HG02571 (cell line): Measurements from ENCODE around the gene SORBS1.

ENCODE experiments used
- ATAC-seq: cut with Tn5 transposase; IDR thresholded peaks from one replicate; pipeline ENCODE4 v1.9.1; 2021; ENCODE audit warnings: mild to moderate bottlenecking, moderate library complexity; ENCODE audit not compliant: unreplicated experiment

The SORBS1 gene

DNA sequence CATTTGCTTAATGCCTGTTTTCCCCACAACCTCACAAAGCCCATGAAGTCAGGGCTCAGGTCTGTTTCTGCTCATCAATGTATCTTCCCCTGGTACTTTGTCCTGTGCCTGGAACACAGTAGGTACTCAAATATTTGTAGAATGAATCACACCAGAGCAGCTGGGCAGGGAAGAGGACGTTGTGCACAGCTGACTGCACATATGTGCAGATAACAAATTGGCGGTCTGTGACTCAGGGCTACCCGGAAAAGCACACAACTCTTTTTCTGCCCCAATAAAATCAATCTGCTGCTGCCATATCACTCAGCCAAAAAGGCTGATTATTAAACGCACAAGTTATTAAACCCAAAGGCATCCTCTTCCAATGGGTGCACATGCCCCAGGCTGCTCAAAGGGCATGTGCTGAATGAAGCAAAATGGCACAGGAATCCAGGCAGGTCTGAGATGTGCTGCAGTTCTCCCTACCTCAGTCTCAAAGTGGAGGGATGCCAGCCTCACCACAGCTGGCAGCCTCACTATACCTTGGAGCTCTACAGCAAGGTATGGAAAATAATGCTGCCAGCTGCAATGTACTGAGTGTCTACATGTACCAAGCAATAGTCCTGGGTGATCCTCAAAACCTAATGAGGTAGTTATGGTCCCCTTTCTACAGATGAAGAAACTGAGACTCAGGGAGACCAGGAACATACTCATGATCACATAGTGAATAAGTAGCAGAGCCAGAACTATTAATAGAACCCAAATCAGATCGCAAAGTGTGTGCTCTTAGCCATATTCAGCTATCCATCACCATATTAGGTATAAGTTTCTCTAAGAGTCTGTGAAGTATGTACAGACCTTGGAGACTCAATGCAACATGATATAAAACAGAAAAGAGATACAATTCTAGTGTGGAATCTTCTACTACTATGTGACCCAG lies 43.4 kb downstream of the SORBS1 start:
- no peak for ATAC-seq

DNA sequence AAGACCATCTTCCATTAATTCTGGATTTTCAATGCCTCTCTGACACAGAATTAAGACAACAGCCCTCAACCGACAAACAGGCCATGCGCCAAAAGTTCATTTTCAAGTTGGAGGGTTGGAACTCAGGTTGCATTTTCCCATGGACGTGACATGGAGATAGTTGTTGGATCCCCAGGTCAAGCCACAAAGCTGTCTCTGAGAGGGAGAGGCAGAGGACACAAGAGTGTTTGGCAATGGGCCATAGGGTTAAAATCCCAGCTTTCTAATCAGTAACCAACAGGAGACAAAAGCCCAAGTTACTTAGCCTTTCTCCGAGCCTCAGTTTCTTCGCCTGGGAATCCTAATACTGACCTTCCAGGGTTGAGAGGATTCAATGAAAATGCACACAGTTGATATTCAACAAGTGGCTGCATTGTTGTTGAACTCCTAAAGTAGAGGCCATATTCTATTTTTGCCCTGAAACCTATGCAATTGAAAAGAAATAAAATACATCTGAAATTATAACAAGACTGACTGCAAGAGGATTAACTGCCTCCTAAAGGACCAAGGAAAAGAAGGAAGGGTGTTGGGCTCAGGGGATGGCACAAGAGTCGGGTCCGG lies 44.3 kb downstream of the SORBS1 start:
- no peak for ATAC-seq

DNA sequence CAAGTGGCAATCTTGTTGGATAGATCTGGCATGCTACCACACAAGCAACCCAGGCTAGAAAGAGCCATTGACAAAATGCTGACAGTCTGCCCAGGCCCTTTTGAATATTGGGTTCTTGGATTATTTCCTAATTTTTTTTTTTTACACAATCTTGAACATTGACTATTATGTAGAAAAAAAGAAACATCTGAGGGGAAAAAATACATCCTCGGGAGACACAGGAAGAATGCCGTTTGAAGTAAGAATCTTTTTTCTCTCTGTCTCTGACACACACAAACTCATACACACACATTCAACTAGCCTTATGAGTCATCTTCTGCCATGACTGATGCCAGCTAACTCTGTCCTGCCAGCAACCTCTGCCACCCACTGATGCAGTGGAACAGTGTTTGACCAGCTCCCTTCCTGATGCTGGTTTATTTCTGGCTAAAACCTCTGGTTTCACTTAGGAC lies 47.2 kb downstream of the SORBS1 start:
- ATAC-seq: no peak

DNA sequence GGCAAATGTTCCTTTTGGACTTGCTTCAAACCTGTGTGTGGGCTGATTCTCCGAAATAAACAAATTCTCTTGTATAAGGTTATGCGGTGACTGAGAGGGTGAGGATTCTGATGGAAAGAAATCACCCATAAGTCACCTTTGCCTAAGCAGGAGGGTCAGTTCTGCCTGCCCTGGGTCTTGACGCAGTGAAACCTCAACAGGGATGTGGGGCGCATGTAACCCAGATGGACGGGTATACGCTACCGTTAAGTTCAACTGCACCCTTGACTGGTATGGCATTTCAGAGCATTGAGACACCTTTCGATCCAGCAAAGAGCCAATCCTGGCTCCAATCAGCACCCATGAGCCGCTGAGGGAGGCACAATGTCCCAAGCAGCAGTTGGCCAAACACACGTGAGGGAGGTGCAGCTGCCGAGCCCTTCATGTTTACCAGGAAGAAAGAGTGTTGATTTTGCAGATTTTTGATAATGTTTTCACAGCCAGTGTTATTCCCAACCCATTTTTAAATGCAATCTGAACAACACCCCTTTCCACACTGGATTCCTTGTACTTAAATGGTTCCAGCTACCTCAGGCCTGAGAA lies 48.1 kb downstream of the SORBS1 start:
- no peak for ATAC-seq

DNA sequence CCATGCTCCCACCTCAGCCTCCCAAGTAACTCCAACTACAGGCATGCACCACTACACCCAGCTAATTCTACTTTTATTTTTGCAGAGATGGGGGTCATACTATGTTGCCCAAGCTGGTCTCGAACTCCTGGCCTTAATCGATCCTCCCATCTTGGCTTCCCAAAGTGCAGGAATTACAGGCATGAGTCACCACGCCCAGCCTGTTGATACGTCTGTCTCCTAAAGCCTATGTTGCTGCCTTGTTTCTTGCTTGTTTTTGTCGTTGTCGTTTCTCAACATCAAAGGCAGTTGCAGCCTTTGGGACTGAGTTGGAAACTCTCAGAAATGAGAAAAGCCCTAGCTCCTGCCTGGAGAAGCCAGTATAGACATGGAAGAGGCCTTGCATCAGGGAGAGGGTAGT lies 49.9 kb downstream of the SORBS1 start:
- no peak for ATAC-seq

DNA sequence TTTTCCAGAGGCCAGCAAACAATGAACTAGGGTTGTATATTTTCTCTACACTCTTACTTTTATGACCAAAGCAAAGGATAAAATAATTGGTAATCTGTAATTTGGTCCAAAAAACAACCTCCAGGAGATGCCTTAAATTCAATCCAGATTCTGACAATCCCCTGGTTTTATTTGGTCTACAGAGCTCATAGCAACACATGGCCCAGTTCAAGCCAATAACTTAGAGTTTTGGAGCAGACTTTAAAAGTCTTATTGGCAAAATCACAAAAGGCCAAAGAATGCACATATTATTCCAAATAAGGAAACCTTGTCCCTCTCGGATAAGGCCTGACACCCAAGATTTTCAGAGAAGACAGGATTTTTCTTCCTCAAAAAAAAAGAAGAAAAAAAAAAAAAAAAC lies 51.9 kb downstream of the SORBS1 start:
- no peak for ATAC-seq

DNA sequence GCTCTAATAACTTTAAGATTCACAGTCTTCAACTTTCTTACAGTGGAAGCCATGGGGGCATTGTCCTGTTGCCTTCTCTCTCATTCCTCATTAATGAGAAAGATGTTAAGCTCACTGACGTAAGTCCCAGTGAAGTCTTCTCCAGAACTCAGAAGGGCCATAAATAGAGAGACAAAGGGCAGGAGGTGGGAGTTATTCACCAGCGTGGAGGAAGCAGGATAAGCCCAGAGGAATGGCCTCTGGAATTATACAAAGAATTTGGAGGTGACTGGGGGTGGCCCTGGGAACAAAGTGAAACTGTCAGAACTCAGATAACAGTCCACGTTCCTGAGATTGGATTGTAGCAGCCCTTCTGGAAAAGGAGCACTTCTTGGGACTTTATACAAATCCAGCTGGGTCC lies 52.4 kb downstream of the SORBS1 start:
- ATAC-seq: no peak

DNA sequence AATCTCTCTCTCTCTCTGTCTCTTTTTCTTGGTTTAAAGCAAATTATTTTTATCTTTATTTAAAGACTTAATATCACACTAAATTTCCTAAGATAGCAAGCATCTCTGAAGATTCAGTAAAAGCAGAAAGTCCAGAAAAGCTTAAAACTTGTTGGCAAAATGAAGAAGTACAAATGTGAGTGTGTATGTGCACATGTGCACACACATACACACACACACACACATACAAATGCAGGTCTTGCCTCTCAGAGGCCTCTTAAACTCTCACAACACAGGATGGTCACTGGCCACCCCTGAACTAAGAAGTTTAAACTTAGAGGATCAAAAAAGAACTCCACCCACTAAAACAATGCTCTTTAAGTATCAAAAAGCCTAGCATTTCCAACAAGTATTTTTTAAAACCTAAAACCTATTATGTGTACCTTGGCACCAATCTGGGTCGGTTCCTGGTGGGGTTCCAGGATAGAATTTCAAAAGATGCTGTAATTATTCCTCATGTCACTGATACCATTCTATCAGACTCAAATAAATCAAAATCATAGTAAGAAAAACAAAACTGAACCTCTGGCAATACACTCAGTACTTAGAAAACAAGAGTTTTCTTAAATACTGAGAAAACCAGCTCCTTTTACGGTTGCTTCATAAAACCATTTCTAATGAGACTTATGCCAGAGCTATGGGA lies 55.0 kb downstream of the SORBS1 start:
- ATAC-seq: no peak

DNA sequence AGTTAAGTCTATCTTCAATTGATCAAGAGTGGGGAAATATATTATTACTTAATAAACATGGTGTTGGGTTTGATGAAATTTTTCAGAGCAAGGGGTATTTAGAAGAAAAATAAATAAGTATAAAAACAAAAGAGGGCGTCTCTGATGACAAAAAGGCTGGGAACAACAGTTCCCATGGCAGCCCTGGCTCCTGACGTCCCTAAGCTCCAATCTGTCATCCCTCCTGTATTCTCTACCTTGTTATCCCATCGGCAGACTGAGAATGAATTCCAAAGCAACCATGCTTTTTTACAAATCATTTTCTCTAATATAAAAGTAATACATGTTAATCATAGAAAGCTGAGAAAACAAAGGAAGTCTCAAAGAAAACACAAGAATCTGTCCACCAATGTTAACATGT lies 55.5 kb downstream of the SORBS1 start:
- ATAC-seq: no peak

DNA sequence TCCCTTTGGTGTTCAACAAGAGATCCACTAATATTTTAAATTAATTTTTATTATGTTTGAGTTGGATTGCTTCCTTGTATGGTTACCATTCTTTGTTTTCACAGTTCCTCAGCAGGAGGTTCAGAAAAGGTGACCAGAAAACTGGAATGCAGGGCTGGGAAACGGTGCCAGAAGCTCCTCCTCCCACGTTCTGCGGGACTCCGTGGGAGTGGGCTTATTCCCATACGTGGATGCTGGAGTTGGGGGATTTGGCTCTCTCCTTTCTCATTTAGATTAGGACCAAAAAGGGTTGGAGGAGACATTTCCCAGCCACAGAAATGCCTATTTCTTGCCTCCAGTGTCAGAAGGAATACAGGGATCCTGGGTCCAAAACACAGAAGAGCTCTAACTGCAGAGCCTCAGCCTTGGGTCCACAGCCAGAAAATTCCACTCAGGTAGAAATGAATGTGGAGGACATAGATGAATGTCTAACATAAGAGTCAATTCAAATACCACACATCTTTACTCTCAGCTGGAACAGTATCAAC lies 56.0 kb downstream of the SORBS1 start:
- ATAC-seq: no peak

DNA sequence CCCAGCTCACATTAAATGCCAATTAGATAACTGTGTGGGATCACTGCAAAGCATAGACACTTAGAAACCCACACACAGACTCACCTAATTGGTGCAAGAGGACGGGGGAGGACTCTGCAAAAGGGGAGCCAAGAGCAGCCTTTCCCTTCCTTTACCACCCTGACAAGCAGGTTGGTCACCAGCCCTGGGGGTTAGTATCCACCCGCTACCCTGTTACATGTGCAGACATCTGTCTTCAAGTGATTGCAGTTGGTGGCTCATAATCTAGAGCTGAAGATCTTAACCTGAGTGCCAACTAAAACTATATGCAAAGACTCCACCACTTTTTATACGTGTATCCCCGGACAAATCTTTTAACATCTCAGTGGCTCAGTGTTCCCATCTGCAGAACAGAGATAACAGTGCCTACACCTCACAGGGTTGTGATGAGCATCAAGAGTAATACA lies 56.9 kb downstream of the SORBS1 start:
- ATAC-seq: no peak

DNA sequence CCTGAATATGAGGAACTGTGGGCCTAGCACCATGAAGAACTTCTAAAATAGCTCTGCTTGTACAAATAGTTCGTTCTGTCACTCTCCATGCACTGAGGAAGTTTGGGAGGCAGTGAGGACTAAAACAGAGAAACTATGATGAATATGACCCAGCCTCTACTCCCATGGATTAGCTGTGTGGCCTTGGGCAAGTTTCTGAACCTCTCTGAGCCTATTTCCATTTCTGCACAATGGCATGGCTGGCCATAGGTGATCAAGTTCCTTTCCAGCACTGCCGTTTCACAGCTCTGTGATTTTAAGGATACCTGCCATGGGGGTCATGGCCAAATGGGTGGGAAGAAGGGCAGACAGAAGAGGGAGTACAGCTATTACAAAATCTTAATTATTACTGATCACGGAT lies 57.6 kb downstream of the SORBS1 start:
- ATAC-seq: no peak

DNA sequence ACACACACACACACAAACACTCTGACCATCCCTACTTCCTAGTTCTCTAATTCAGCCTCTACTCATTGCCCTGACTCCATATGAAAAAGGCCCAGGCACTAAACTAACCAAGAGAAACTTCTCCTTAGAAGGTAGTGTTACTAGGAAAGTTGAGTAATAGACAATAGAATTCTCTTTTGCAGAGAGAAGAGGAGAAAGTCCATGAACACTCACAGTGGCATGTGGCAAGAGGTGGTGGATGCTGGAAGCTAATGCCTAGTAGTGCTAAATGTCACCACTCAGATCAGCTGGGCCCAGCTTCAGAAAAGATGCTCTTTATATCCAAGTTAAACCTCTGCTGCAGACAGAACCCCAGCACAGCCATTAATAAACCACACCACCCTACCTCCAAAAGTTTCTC lies 58.2 kb downstream of the SORBS1 start:
- ATAC-seq: no peak

DNA sequence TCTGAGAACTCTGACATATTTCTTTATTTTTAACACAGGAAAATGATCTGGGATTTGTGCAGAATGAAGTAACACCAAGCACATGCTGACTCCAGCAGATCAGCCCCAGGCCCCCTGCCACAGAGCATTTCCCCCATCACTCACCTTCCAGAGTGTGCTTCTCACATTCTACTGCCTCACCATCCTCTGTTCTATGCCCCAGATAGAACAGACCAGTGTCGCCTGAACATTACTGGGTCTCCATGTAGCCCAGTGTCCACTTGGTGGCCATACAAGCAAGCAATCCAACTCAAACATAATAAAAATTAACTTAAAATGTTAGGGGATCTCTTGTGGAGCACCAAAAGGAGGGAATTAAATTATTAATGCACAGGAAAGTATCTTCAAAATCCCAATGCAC lies 58.8 kb downstream of the SORBS1 start:
- no peak for ATAC-seq

DNA sequence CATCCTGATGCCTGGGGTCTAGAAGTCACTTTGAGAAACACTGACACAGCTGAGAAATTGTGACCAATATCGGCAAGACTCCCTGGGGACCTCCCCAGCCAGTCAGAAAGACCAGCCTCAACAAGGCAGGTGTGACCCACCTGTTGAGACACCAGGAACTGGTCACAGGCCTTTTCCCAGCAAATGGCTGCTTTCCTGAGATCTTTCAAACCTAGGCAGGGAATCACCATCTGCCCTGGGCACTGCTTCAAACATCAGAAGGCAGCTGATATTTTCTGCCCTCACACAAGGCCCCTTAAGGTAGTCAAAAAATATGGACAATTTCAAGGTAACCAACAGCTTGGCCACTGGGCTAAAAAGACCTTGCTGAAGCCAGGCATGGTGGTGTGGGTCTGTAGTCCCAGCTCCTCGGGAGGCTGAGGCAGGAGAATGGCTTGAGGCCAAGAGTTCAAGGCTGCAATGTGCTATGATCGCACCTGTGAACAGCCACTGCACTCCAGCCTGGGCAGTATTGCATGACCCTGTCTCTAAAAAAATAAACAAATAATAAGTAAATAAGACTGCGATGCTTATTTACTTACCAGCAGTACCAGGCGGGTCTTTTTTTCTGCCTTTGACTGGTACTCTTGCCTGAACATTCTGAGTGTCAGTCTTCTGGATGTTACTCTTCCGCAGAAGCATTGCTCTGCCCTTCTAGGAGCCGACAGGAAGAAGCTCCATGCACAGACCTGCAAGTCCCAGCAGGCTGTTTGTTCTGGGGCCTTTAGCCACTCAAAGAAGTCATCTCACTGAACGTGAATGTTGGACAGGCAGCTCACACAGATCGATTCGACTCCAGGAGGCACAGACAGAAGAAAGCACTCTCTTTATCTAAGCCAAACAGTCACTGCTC lies 59.7 kb downstream of the SORBS1 start:
- no peak for ATAC-seq

DNA sequence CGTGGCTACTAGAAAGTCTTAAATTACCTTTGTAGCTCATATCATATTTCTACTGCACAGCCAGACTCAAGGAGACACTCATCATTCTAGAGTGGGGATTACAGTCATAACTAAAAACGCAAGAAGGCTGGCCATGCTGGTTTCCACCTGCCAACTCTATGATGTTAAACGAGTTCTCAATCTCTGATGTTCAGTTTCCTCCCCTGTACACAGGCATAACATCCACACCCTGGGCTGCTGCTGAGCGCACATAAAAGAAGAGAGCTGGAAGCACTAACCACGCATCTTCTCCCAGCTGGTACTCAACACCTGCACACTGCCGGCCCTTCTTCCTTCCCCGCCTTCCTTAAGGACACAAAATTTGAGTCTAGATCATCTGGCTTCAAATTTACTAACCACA lies 60.5 kb downstream of the SORBS1 start:
- ATAC-seq: no peak

DNA sequence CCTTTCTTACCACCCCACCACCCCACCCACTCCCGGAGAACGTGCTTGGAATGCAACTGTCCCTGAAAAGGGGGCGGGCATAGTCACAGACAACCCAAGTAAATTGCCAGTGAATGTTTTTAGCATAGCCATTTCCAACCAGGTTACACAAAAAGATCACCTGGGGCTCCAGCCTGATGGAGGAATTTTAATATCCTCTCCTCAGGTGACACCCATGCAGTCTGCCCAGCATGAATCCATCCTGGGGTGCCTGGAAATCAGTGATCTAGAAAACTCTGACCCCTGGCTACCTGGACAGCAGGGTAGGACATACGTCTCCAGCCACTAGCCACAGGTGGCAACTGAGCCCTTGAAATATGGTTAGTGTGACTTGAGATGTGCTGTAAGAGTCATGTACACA lies 61.1 kb downstream of the SORBS1 start:
- no peak for ATAC-seq

DNA sequence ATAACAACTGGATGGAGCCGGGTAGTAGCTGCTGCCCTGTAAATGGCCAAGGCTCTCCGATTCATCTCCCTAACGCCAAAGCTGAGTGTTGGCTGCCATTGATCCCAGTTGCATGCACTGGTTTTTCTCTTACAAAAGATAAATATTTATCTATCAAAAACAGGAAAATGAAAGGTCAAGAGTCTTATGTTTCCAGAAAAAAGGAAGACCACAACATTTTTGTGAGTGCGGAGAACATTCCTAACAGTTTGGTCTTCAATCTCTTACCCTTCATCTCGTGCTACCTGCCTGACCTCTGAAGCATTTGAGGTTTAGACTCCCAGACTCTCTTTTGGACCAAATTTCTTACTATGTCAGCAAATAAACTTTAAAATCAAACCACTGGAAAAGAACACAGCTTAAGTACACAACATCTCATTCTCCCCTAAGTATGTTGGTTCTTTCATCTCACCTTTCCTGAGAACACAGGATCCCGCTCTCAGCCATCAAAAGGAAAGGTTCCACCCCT lies 61.6 kb downstream of the SORBS1 start:
- no peak for ATAC-seq

DNA sequence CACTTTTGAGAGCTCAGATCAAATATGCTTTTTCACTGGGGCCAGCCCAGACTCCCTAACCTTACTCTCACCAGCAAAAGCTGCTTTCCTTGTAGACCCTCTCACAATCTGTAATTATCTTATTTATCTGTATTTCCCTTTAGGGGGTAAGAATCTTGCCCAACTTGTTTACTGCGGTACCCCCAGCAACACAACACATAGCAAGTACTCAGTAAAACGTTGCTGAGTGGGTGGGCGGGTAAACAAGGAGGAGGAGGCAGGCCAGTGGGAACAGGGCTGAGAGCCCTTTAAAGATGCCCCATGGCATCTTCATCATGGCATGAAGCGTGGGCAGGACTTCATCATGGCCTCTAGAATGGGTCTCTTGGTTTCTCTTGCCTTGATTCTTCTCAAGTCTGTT lies 64.2 kb downstream of the SORBS1 start:
- no peak for ATAC-seq
